ENCODE measurements around the gene TBX15.

TBX15 gene

GRCh38 chr1:118878661-118879060 lies 109.5 kb downstream of the TBX15 start:
- WGBS, 2 donors (ENCODE audit: extremely low coverage in 2 of 2, insufficient read length in 2 of 2, insufficient replicate concordance in 1 of 2), result no CpG with 5 or more reads among the region's 4 CpGs
- Histone ChIP-seq H3K4me3 (ENCODE audit: low read length in 2 of 2) (no peak overlapping the region), H3K4me1 (ENCODE audit: control insufficient read depth in 2 of 2, insufficient read depth in 1 of 2, low read depth in 1 of 2, low read length in 2 of 2) (no peaks in the 10 kb centered on the region), H3K27ac (replicated peaks; ENCODE audit: low read length) (no peak overlapping the region), H4K91ac (ENCODE audit: low read depth, low read length, poor library complexity) (no peak overlapping the region), H3K14ac (ENCODE audit: low read length) (no peak overlapping the region), H3K23ac (ENCODE audit: low read depth, low read length, poor library complexity) (no peak overlapping the region), H2AK5ac (ENCODE audit: low read depth, low read length) (no peak overlapping the region), H2BK15ac (ENCODE audit: low read length) (no peak overlapping the region), H3K9me3 (replicated peaks in 1 of 2; ENCODE audit: control insufficient read depth in 2 of 2, insufficient read depth in 1 of 2, low read depth in 1 of 2, low read length in 2 of 2) (no peaks in the 10 kb centered on the region), H2AFZ (ENCODE audit: low read length) (no peak overlapping the region), H3K27me3 (ENCODE audit: control insufficient read depth in 3 of 3, insufficient read depth in 3 of 3, low read depth in 1 of 3, low read length in 3 of 3) (no peaks in the 10 kb centered on the region), H3K18ac (ENCODE audit: low read length) (no peak overlapping the region), H3K79me1 (ENCODE audit: low read depth, low read length) (no peaks in the 10 kb centered on the region), H3K9ac (ENCODE audit: low read depth, low read length, poor library complexity) (no peak overlapping the region), H2BK5ac (ENCODE audit: low read length) (no peak overlapping the region), H3K4ac (ENCODE audit: low read length) (no peak overlapping the region), H3K4me2 (ENCODE audit: insufficient read depth, low read length, poor library complexity, severe bottlenecking) (no peak overlapping the region), H4K8ac (ENCODE audit: low read depth, low read length) (no peak overlapping the region), H3K36me3 (replicated peaks in 1 of 2; ENCODE audit: control insufficient read depth in 2 of 2, insufficient read depth in 2 of 2, low read length in 2 of 2) (no peaks in the 10 kb centered on the region), H2BK12ac (ENCODE audit: low read length) (no peak overlapping the region), H2BK120ac (ENCODE audit: low read depth, low read length) (no peak overlapping the region)
- no peak for DNase-seq (ENCODE audit: low spot score)

GRCh38 chr1:118877668-118878396 lies 110.3 kb downstream of the TBX15 start:
- Histone ChIP-seq H3K36me3 (replicated peaks in 1 of 2; ENCODE audit: control insufficient read depth in 2 of 2, insufficient read depth in 2 of 2, low read length in 2 of 2) (no peaks in the 10 kb centered on the region), H3K4me2 (ENCODE audit: insufficient read depth, low read length, poor library complexity, severe bottlenecking) (no peak overlapping the region), H4K91ac (ENCODE audit: low read depth, low read length, poor library complexity) (no peak overlapping the region), H4K8ac (ENCODE audit: low read depth, low read length) (no peak overlapping the region), H3K14ac (ENCODE audit: low read length) (no peak overlapping the region), H2BK120ac (ENCODE audit: low read depth, low read length) (no peak overlapping the region), H2BK12ac (ENCODE audit: low read length) (no peak overlapping the region), H3K9ac (ENCODE audit: low read depth, low read length, poor library complexity) (no peak overlapping the region), H2AK5ac (ENCODE audit: low read depth, low read length) (no peak overlapping the region), H3K4ac (ENCODE audit: low read length) (no peak overlapping the region), H3K9me3 (replicated peaks in 1 of 2; ENCODE audit: control insufficient read depth in 2 of 2, insufficient read depth in 1 of 2, low read depth in 1 of 2, low read length in 2 of 2) (no peaks in the 10 kb centered on the region), H3K27me3 (ENCODE audit: control insufficient read depth in 3 of 3, insufficient read depth in 3 of 3, low read depth in 1 of 3, low read length in 3 of 3) (no peaks in the 10 kb centered on the region), H2BK15ac (ENCODE audit: low read length) (no peak overlapping the region), H3K4me1 (ENCODE audit: control insufficient read depth in 2 of 2, insufficient read depth in 1 of 2, low read depth in 1 of 2, low read length in 2 of 2) (no peaks in the 10 kb centered on the region), H2BK5ac (ENCODE audit: low read length) (no peak overlapping the region), H3K18ac (ENCODE audit: low read length) (no peak overlapping the region), H3K23ac (ENCODE audit: low read depth, low read length, poor library complexity) (no peak overlapping the region), H2AFZ (ENCODE audit: low read length) (no peak overlapping the region), H3K27ac (replicated peaks; ENCODE audit: low read length) (no peak overlapping the region), H3K4me3 (ENCODE audit: low read length in 2 of 2) (no peak overlapping the region), H3K79me1 (ENCODE audit: low read depth, low read length) (no peaks in the 10 kb centered on the region)
- no CpG with 5 or more reads among the region's 3 CpGs for WGBS, 2 donors (ENCODE audit: extremely low coverage in 2 of 2, insufficient read length in 2 of 2, insufficient replicate concordance in 1 of 2)
- no peak for DNase-seq (ENCODE audit: low spot score)

- Histone ChIP-seq H2BK5ac (ENCODE audit: low read length) (no peak overlapping the region), H3K4me2 (ENCODE audit: insufficient read depth, low read length, poor library complexity, severe bottlenecking) (no peak overlapping the region), H3K36me3 (replicated peaks in 1 of 2; ENCODE audit: control insufficient read depth in 2 of 2, insufficient read depth in 2 of 2, low read length in 2 of 2) (no peaks in the 10 kb centered on the region), H3K79me1 (ENCODE audit: low read depth, low read length) (no peaks in the 10 kb centered on the region), H4K8ac (ENCODE audit: low read depth, low read length) (no peak overlapping the region), H3K4me1 (ENCODE audit: control insufficient read depth in 2 of 2, insufficient read depth in 1 of 2, low read depth in 1 of 2, low read length in 2 of 2) (no peaks in the 10 kb centered on the region), H3K4ac (ENCODE audit: low read length) (no peak overlapping the region), H2AK5ac (ENCODE audit: low read depth, low read length) (no peak overlapping the region), H4K91ac (ENCODE audit: low read depth, low read length, poor library complexity) (no peak overlapping the region), H3K23ac (ENCODE audit: low read depth, low read length, poor library complexity) (no peak overlapping the region), H3K9me3 (replicated peaks in 1 of 2; ENCODE audit: control insufficient read depth in 2 of 2, insufficient read depth in 1 of 2, low read depth in 1 of 2, low read length in 2 of 2) (no peaks in the 10 kb centered on the region), H3K27me3 (ENCODE audit: control insufficient read depth in 3 of 3, insufficient read depth in 3 of 3, low read depth in 1 of 3, low read length in 3 of 3) (no peaks in the 10 kb centered on the region), H3K18ac (ENCODE audit: low read length) (no peak overlapping the region), H3K27ac (replicated peaks; ENCODE audit: low read length) (no peak overlapping the region), H3K4me3 (ENCODE audit: low read length in 2 of 2) (no peak overlapping the region), H2BK12ac (ENCODE audit: low read length) (no peak overlapping the region), H3K14ac (ENCODE audit: low read length) (no peak overlapping the region), H3K9ac (ENCODE audit: low read depth, low read length, poor library complexity) (no peak overlapping the region), H2BK120ac (ENCODE audit: low read depth, low read length) (no peak overlapping the region), H2BK15ac (ENCODE audit: low read length) (no peak overlapping the region), H2AFZ (ENCODE audit: low read length) (no peak overlapping the region)
- DNase-seq (ENCODE audit: low spot score), result no peak
- no CpG with 5 or more reads among the region's 7 CpGs for WGBS, 2 donors (ENCODE audit: extremely low coverage in 2 of 2, insufficient read length in 2 of 2, insufficient replicate concordance in 1 of 2)
Observed at GRCh38 chr1:118871582-118872171, 116.5 kb downstream of the TBX15 start.

- H2BK12ac ChIP-seq (ENCODE audit: low read length), result no peak overlapping the region
- H4K8ac ChIP-seq (ENCODE audit: low read depth, low read length), result no peak overlapping the region
- no peak overlapping the region for H3K4me3 ChIP-seq (ENCODE audit: low read length in 2 of 2)
- no peaks in the 10 kb centered on the region for H3K27me3 ChIP-seq (ENCODE audit: control insufficient read depth in 3 of 3, insufficient read depth in 3 of 3, low read depth in 1 of 3, low read length in 3 of 3)
- no peak for DNase-seq (ENCODE audit: low spot score)
- H3K4me2 ChIP-seq (ENCODE audit: insufficient read depth, low read length, poor library complexity, severe bottlenecking), result no peak overlapping the region
- no peak overlapping the region for H2AK5ac ChIP-seq (ENCODE audit: low read depth, low read length)
- H3K18ac ChIP-seq (ENCODE audit: low read length), result no peak overlapping the region
- H3K14ac ChIP-seq (ENCODE audit: low read length), result no peak overlapping the region
- H3K9ac ChIP-seq (ENCODE audit: low read depth, low read length, poor library complexity), result no peak overlapping the region
- H3K79me1 ChIP-seq (ENCODE audit: low read depth, low read length), result no peaks in the 10 kb centered on the region
- H2BK5ac ChIP-seq (ENCODE audit: low read length), result no peak overlapping the region
- H3K4me1 ChIP-seq (ENCODE audit: control insufficient read depth in 2 of 2, insufficient read depth in 1 of 2, low read depth in 1 of 2, low read length in 2 of 2), result no peaks in the 10 kb centered on the region
- H3K9me3 ChIP-seq (replicated peaks in 1 of 2; ENCODE audit: control insufficient read depth in 2 of 2, insufficient read depth in 1 of 2, low read depth in 1 of 2, low read length in 2 of 2), result no peaks in the 10 kb centered on the region
- no peak overlapping the region for H2BK120ac ChIP-seq (ENCODE audit: low read depth, low read length)
- H3K36me3 ChIP-seq (replicated peaks in 1 of 2; ENCODE audit: control insufficient read depth in 2 of 2, insufficient read depth in 2 of 2, low read length in 2 of 2), result no peaks in the 10 kb centered on the region
- H3K27ac ChIP-seq (replicated peaks; ENCODE audit: low read length), result no peak overlapping the region
- H2BK15ac ChIP-seq (ENCODE audit: low read length), result no peak overlapping the region
- no peak overlapping the region for H3K4ac ChIP-seq (ENCODE audit: low read length)
- WGBS, 2 donors (ENCODE audit: extremely low coverage in 2 of 2, insufficient read length in 2 of 2, insufficient replicate concordance in 1 of 2), result no CpG with 5 or more reads among the region's 2 CpGs
- H3K23ac ChIP-seq (ENCODE audit: low read depth, low read length, poor library complexity), result no peak overlapping the region
- no peak overlapping the region for H2AFZ ChIP-seq (ENCODE audit: low read length)
- H4K91ac ChIP-seq (ENCODE audit: low read depth, low read length, poor library complexity), result no peak overlapping the region
Observed at GRCh38 chr1:118868387-118868786, 119.8 kb downstream of the TBX15 start.

Measured in neuronal stem cell (in vitro differentiated cells).